H9 (cell line): ENCODE results near the gene WIPF1. TPM values are rescaled to one million over a fixed set of nuclear protein-coding genes. Genes with fewer than 3 reads are reported as not detected.

Experiments used
- DNase-seq: peaks from one replicate; pipeline ENCODE4 v3.0.0-alpha.2; 2017
- H2AFZ ChIP-seq: one replicate; pipeline ENCODE4 v1.6.1; 2013; ENCODE audit warnings: mild to moderate bottlenecking, low read length, control low read depth, moderate library complexity
- H2AK5ac ChIP-seq: 2 replicates; pipeline ENCODE4 v1.6.1; 2013; ENCODE audit warnings: low read length, control low read depth, mixed read lengths; ENCODE audit not compliant: insufficient read length
- H2BK120ac ChIP-seq: one replicate; pipeline ENCODE4 v1.6.1; 2013; ENCODE audit warnings: low read depth, mild to moderate bottlenecking, low read length, control low read depth, inconsistent platforms; ENCODE audit not compliant: poor library complexity, severe bottlenecking
- H2BK12ac ChIP-seq: 2 replicates; pipeline ENCODE4 v1.6.1; 2013; ENCODE audit warnings: low read length, control low read depth, mixed read lengths, low read depth; ENCODE audit not compliant: insufficient read length
- H2BK15ac ChIP-seq: 2 replicates; pipeline ENCODE4 v1.6.1; 2013; ENCODE audit warnings: low read depth, low read length, control low read depth
- H2BK20ac ChIP-seq: one replicate; pipeline ENCODE4 v1.6.1; 2013; ENCODE audit warnings: low read depth, mild to moderate bottlenecking, low read length, control low read depth, inconsistent platforms; ENCODE audit not compliant: poor library complexity, severe bottlenecking
- H2BK5ac ChIP-seq: 2 replicates; pipeline ENCODE4 v1.6.1; 2013; ENCODE audit warnings: low read length, control low read depth, mixed read lengths; ENCODE audit not compliant: insufficient read length
- H3K14ac ChIP-seq: 2 replicates; pipeline ENCODE4 v1.6.1; 2013; ENCODE audit warnings: low read length, control low read depth; ENCODE audit not compliant: insufficient read depth
- H3K18ac ChIP-seq: 2 replicates; pipeline ENCODE4 v1.6.1; 2013; ENCODE audit warnings: low read depth, mild to moderate bottlenecking, mixed read lengths, low read length, control low read depth; ENCODE audit not compliant: insufficient read length
- H3K23ac ChIP-seq: 2 replicates; pipeline ENCODE4 v1.6.1; 2013; ENCODE audit warnings: low read length, control low read depth, mixed read lengths, low read depth; ENCODE audit not compliant: insufficient read length
- H3K23me2 ChIP-seq: 2 replicates; pipeline ENCODE4 v1.6.1; 2013; ENCODE audit warnings: low read depth, mild to moderate bottlenecking, mixed read lengths, low read length, control low read depth; ENCODE audit not compliant: insufficient read length, poor library complexity, severe bottlenecking
- H3K27ac ChIP-seq: 2 replicates; pipeline ENCODE4 v1.5.1; 2013; ENCODE audit warnings: low read length, control low read depth, mixed read lengths, low read depth; ENCODE audit not compliant: insufficient read length
- H3K27me3 ChIP-seq: 2 replicates; pipeline ENCODE4 v1.6.1; 2013; ENCODE audit warnings: low read length, control low read depth, inconsistent platforms; ENCODE audit not compliant: insufficient read depth
- H3K4ac ChIP-seq: 2 replicates; pipeline ENCODE4 v1.6.1; 2013; ENCODE audit warnings: low read depth, mild to moderate bottlenecking, control low read depth, inconsistent platforms, low read length, moderate library complexity
- H3K4me1 ChIP-seq: 2 replicates; pipeline ENCODE4 v1.6.1; 2013; ENCODE audit warnings: low read length, control low read depth, inconsistent platforms; ENCODE audit not compliant: insufficient read depth
- H3K4me2 ChIP-seq: 2 replicates; pipeline ENCODE4 v1.6.1; 2013; ENCODE audit warnings: low read length, control low read depth, mixed read lengths; ENCODE audit not compliant: insufficient read length, insufficient read depth
- H3K56ac ChIP-seq: 2 replicates; pipeline ENCODE4 v1.6.1; 2013; ENCODE audit warnings: low read depth, mild to moderate bottlenecking, mixed read lengths, low read length, control low read depth; ENCODE audit not compliant: insufficient read length
- H3K79me1 ChIP-seq: 2 replicates; pipeline ENCODE4 v1.6.1; 2013; ENCODE audit warnings: low read depth, mild to moderate bottlenecking, moderate library complexity, low read length, control low read depth, inconsistent platforms; ENCODE audit not compliant: insufficient read depth, poor library complexity, severe bottlenecking
- H3K79me2 ChIP-seq: 2 replicates; pipeline ENCODE4 v1.6.1; 2013; ENCODE audit warnings: low read length, control low read depth, inconsistent platforms; ENCODE audit not compliant: insufficient read depth
- H3K9ac ChIP-seq: 2 replicates; pipeline ENCODE4 v1.6.1; 2013; ENCODE audit warnings: low read length, control low read depth, mixed read lengths; ENCODE audit not compliant: insufficient read length; ENCODE audit errors: extremely low read depth
- H3K9me3 ChIP-seq: one replicate; pipeline ENCODE4 v1.6.1; 2013; ENCODE audit warnings: low read depth, low read length, inconsistent platforms; ENCODE audit not compliant: control insufficient read depth
- H3T11ph ChIP-seq: one replicate; pipeline ENCODE4 v1.6.1; 2013; ENCODE audit warnings: mild to moderate bottlenecking, low read length, control low read depth, inconsistent platforms
- H4K20me1 ChIP-seq: one replicate; pipeline ENCODE4 v1.6.1; 2013; ENCODE audit not compliant: control insufficient read depth, insufficient read length, insufficient read depth
- H4K5ac ChIP-seq: 2 replicates; pipeline ENCODE4 v1.6.1; 2013; ENCODE audit warnings: low read depth, mild to moderate bottlenecking, mixed read lengths, low read length, control low read depth; ENCODE audit not compliant: insufficient read length
- H4K8ac ChIP-seq: replicated peaks from 2 replicates; pipeline ENCODE4 v1.6.1; 2013; ENCODE audit warnings: low read length, control low read depth, mixed read lengths, low read depth; ENCODE audit not compliant: insufficient read length
- H4K91ac ChIP-seq: 2 replicates; pipeline ENCODE4 v1.6.1; 2013; ENCODE audit warnings: low read depth, mild to moderate bottlenecking, moderate library complexity, mixed read lengths, low read length, control low read depth; ENCODE audit not compliant: insufficient read length
- H3K27ac Mint-ChIP-seq, 3 experiments: 2 replicates in 2 of 3; 3 replicates in 1 of 3; pipeline ENCODE4 v1.8.0; 2020 to 2021; ENCODE audit warnings: mixed read lengths in 3 of 3, mild to moderate bottlenecking in 1 of 3, moderate library complexity in 1 of 3
- H3K27me3 Mint-ChIP-seq: 2 replicates; pipeline ENCODE4 v1.8.0; 2021; ENCODE audit warnings: low read depth, mild to moderate bottlenecking, moderate library complexity, mixed read lengths
- H3K36me3 Mint-ChIP-seq, 3 experiments: 2 replicates in 2 of 3; 3 replicates in 1 of 3; pipeline ENCODE4 v1.8.0; 2020 to 2021; ENCODE audit warnings: low read depth in 3 of 3, mixed read lengths in 3 of 3; ENCODE audit not compliant: insufficient read depth in 1 of 3
- H3K4me1 Mint-ChIP-seq, 2 experiments: 2 replicates each; pipeline ENCODE4 v1.8.0; 2020; ENCODE audit warnings: mixed read lengths in 2 of 2
- H3K4me3 Mint-ChIP-seq, 2 experiments: 2 replicates in 1 of 2; 3 replicates in 1 of 2; pipeline ENCODE4 v1.8.0; 2020 to 2021; ENCODE audit warnings: mild to moderate bottlenecking in 2 of 2, mixed read lengths in 2 of 2, moderate library complexity in 1 of 2
- H3K9me3 Mint-ChIP-seq, 2 experiments: 2 replicates in 1 of 2; 3 replicates in 1 of 2; pipeline ENCODE4 v1.8.0; 2020; ENCODE audit warnings: mild to moderate bottlenecking in 2 of 2, mixed read lengths in 2 of 2, moderate library complexity in 1 of 2
- CTCF ChIP-seq: fragments of 200-600 bp; sonication (generic); conservative IDR thresholded peaks from 3 replicates; pipeline ENCODE4 v1.8.0; 2021; ENCODE audit warnings: antibody characterized with exemption, mild to moderate bottlenecking
- WGBS: extraction: QIAGEN DNeasy Blood & Tissue Kit; methylation state at CpG from one replicate; pipeline ENCODE4 v1.1.7; 2013; ENCODE audit warnings: missing lambda C conversion rate, low lambda C conversion rate, mixed read lengths; ENCODE audit not compliant: insufficient read length; ENCODE audit errors: extremely low coverage; 5-methylcytosine and 5-hydroxymethylcytosine counted together
- total RNA-seq: library from RNA; stranded (reverse); gene quantifications from 2 replicates; pipeline ENCODE4 v1.2.1, GENCODE V29; 2021

The WIPF1 gene
- total RNA-seq, 1 experiment from 2014 or later: 5.1 TPM

- H3K4me1 Mint-ChIP-seq: no peaks in the 10 kb centered on the region
- no peak for TF ChIP-seq CTCF
- DNase-seq: no peak
- Histone ChIP-seq H3K18ac (no peak overlapping the region), H4K91ac (no peak overlapping the region), H3K9ac (no peak overlapping the region), H3K4me1 (no peaks in the 10 kb centered on the region), H3K79me1 (no peaks in the 10 kb centered on the region), H2BK120ac (no peak overlapping the region), H3K14ac (no peak overlapping the region), H4K8ac (no peak overlapping the region), H3K4ac (no peak overlapping the region), H3K27me3 (no peaks in the 10 kb centered on the region), H3K4me2 (no peak overlapping the region), H3K23me2 (no peaks in the 10 kb centered on the region), H3K27ac (no peak overlapping the region), H2BK20ac (no peak overlapping the region), H2BK15ac (no peak overlapping the region), H2AK5ac (no peak overlapping the region), H3K79me2 (no peaks in the 10 kb centered on the region), H3K9me3 (no peaks in the 10 kb centered on the region), H3K56ac (no peak overlapping the region), H4K20me1 (no peaks in the 10 kb centered on the region), H2BK5ac (no peak overlapping the region), H2AFZ (no peak overlapping the region), H4K5ac (no peak overlapping the region), H2BK12ac (no peak overlapping the region), H3K23ac (no peak overlapping the region), H3T11ph (no peak overlapping the region)
- no peaks in the 10 kb centered on the region for H3K36me3 Mint-ChIP-seq
- no CpG with 5 or more reads among the region's 2 CpGs for WGBS
- no peaks in the 10 kb centered on the region; a peak in 1 of 5 replicates for H3K9me3 Mint-ChIP-seq
- no peak overlapping the region for H3K27ac Mint-ChIP-seq
- H3K27me3 Mint-ChIP-seq: no peaks in the 10 kb centered on the region
- no peak overlapping the region for H3K4me3 Mint-ChIP-seq
Observed at GRCh38 chr2:174628528-174629169, 31.0 kb upstream of the WIPF1 start.
